Ectodermal cell (in vitro differentiated cells): ENCODE data around the gene TOP1.

ENCODE experiments used
- H3K27ac ChIP-seq: 2 replicates; pipeline ENCODE4 v1.7.0; 2013; ENCODE audit warnings: mild to moderate bottlenecking, low read depth, low read length; ENCODE audit not compliant: insufficient read depth, poor library complexity, severe bottlenecking
- H3K27me3 ChIP-seq: 2 replicates; pipeline ENCODE4 v1.7.0; 2013; ENCODE audit warnings: mild to moderate bottlenecking, low read length; ENCODE audit not compliant: insufficient read depth, control insufficient read depth, poor library complexity, severe bottlenecking
- H3K36me3 ChIP-seq: one replicate; pipeline ENCODE4 v1.7.0; 2013; ENCODE audit warnings: low read length; ENCODE audit not compliant: control insufficient read depth, insufficient read depth
- H3K4me1 ChIP-seq: one replicate; pipeline ENCODE4 v1.7.0; 2013; ENCODE audit warnings: low read length; ENCODE audit not compliant: control insufficient read depth, insufficient read depth
- H3K4me3 ChIP-seq: 2 replicates; pipeline ENCODE4 v1.7.0; 2013; ENCODE audit warnings: low read depth, low read length, control low read depth; ENCODE audit not compliant: insufficient read depth
- H3K9me3 ChIP-seq: 2 replicates; pipeline ENCODE4 v1.7.0; 2013; ENCODE audit warnings: mild to moderate bottlenecking, low read length, moderate library complexity; ENCODE audit not compliant: control insufficient read depth
- WGBS, 2 experiments: methylation state at CpG; one replicate each; pipeline ENCODE4 v1.1.7; 2013; ENCODE audit warnings: missing lambda C conversion rate in 2 of 2; 5-methylcytosine and 5-hydroxymethylcytosine counted together

The TOP1 gene

GRCh38 chr20:41047279-41047974, 18.8 kb downstream of the TOP1 start:
- no peak overlapping the region for H3K27ac ChIP-seq
- no peak overlapping the region for H3K4me3 ChIP-seq
- no peaks in the 10 kb centered on the region for H3K27me3 ChIP-seq
- no peaks in the 10 kb centered on the region for H3K9me3 ChIP-seq
- WGBS, 2 experiments, result 60 to 61% methylated on average over 5 of the region's 5 CpGs
- no peaks in the 10 kb centered on the region for H3K36me3 ChIP-seq
- peaks cover 13% of the 10 kb centered on the region for H3K4me1 ChIP-seq

GRCh38 chr20:41047975-41048305, 19.3 kb downstream of the TOP1 start:
- Histone ChIP-seq H3K27me3 (no peaks in the 10 kb centered on the region), H3K4me1 (peaks cover 13% of the 10 kb centered on the region), H3K9me3 (no peaks in the 10 kb centered on the region), H3K4me3 (no peak overlapping the region), H3K36me3 (no peaks in the 10 kb centered on the region), H3K27ac (no peak overlapping the region)
- 67 to 92% methylated on average over 1 of the region's 1 CpG for WGBS, 2 experiments

- H3K9me3 ChIP-seq, result no peaks in the 10 kb centered on the region
- WGBS, 2 experiments, result 66 to 70% methylated on average over 6 to 7 of the region's 7 CpGs
- no peaks in the 10 kb centered on the region for H3K36me3 ChIP-seq
- no peaks in the 10 kb centered on the region for H3K27me3 ChIP-seq
- H3K4me1 ChIP-seq, result peaks cover 18% of the 10 kb centered on the region
- H3K4me3 ChIP-seq, result no peak overlapping the region
- H3K27ac ChIP-seq, result no peak overlapping the region
Observed at GRCh38 chr20:41048461-41049301, 20.1 kb downstream of the TOP1 start.

GRCh38 chr20:41049451-41049850, 20.8 kb downstream of the TOP1 start:
- no peak overlapping the region for H3K27ac ChIP-seq
- WGBS, 2 experiments, result 82 to 85% methylated on average over 3 of the region's 3 CpGs
- H3K9me3 ChIP-seq, result no peaks in the 10 kb centered on the region
- no peaks in the 10 kb centered on the region for H3K36me3 ChIP-seq
- peaks cover 18% of the 10 kb centered on the region for H3K4me1 ChIP-seq
- no peak overlapping the region for H3K4me3 ChIP-seq
- H3K27me3 ChIP-seq, result no peaks in the 10 kb centered on the region

- Histone ChIP-seq H3K27ac (no peak overlapping the region), H3K4me3 (no peak overlapping the region), H3K9me3 (no peaks in the 10 kb centered on the region), H3K4me1 (peaks cover 18% of the 10 kb centered on the region), H3K27me3 (no peaks in the 10 kb centered on the region), H3K36me3 (no peaks in the 10 kb centered on the region)
- 83 to 88% methylated on average over 1 of the region's 1 CpG for WGBS, 2 experiments
Observed at GRCh38 chr20:41050361-41051008, 21.9 kb downstream of the TOP1 start.

- Histone ChIP-seq H3K9me3 (no peaks in the 10 kb centered on the region), H3K27me3 (no peaks in the 10 kb centered on the region), H3K4me3 (no peak overlapping the region), H3K4me1 (peaks cover 18% of the 10 kb centered on the region), H3K36me3 (no peaks in the 10 kb centered on the region), H3K27ac (no peak overlapping the region)
- WGBS, 2 experiments, result 86 to 88% methylated on average over 5 of the region's 5 CpGs
Observed at GRCh38 chr20:41051009-41051825, 22.6 kb downstream of the TOP1 start.

GRCh38 chr20:41052742-41053419, 24.3 kb downstream of the TOP1 start:
- H3K4me1 ChIP-seq, result peaks cover 9% of the 10 kb centered on the region

GRCh38 chr20:41054070-41054846, 25.6 kb downstream of the TOP1 start:
- Histone ChIP-seq H3K4me3 (no peak overlapping the region), H3K27me3 (no peaks in the 10 kb centered on the region), H3K4me1 (peaks cover 6% of the 10 kb centered on the region), H3K27ac (no peak overlapping the region), H3K9me3 (no peaks in the 10 kb centered on the region), H3K36me3 (no peaks in the 10 kb centered on the region)
- whole genome bisulfite sequencing, 2 experiments, result 93% methylated on average over 10 of the region's 10 CpGs

More at GRCh38 chr20:41052742-41053419, 24.3 kb downstream of the TOP1 start:
- H3K9me3 ChIP-seq, result no peaks in the 10 kb centered on the region
- H3K36me3 ChIP-seq, result no peaks in the 10 kb centered on the region
- no peaks in the 10 kb centered on the region for H3K27me3 ChIP-seq
- no peak overlapping the region for H3K27ac ChIP-seq
- no peak overlapping the region for H3K4me3 ChIP-seq
- 85 to 88% methylated on average over 6 of the region's 6 CpGs for WGBS, 2 experiments

GRCh38 chr20:41054847-41055230, 26.2 kb downstream of the TOP1 start:
- no peaks in the 10 kb centered on the region for H3K27me3 ChIP-seq
- no peak overlapping the region for H3K27ac ChIP-seq
- no peaks in the 10 kb centered on the region for H3K36me3 ChIP-seq
- WGBS, 2 experiments, result 62 to 79% methylated on average over 2 of the region's 2 CpGs
- no peak overlapping the region for H3K4me3 ChIP-seq
- H3K4me1 ChIP-seq, result peaks cover 6% of the 10 kb centered on the region
- no peaks in the 10 kb centered on the region for H3K9me3 ChIP-seq
